Effector CD4-positive, alpha-beta T cell (primary cell): ENCODE data around the gene MLH1.

Source experiments
- DNase-seq: peaks from one replicate; pipeline ENCODE4 v3.0.0-alpha.2; 2020

MLH1 gene

DNA sequence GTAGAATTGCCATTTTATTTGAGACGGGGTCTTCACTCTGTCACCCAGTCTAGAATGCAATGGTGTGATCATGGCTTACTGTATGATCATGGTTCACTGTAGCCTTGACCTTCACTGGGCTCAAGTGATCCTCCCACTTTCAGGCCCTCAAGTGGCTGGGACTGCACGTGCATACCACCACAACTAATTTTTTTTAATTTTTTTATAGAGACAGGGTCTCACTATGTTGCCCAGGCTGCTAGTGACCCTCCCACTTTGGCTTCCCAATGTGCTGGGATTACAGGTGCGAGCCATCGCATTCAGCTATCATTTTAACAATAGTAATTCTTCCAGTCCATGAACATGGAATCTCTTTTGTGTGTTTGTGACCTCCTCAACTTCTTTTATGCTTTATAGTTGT is 12.3 kb upstream of the MLH1 start:
- no peak for DNase-seq

GRCh38 chr3:36988356-36988755 is 5.0 kb upstream of the MLH1 start:
- no peak for DNase-seq

DNA sequence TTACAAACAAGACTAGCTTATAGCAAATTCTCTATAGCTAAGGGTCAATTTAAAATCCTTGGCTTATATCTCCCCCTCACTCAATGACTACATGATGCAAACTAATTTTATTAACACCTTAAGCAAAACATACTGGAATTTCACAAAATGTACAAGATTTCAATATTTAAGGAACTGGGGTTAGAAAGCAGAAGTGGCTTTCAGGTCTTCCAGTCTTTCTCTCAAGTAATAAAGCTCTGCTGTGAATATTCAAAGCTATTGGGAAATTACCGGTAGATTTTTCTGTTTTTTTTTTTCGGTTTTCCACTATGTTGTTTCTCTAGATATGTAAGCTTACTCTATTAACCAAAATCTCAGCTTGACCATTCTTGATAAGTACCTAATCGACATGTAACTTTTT is 4.3 kb upstream of the MLH1 start:
- DNase-seq = no peak

GRCh38 chr3:36989568-36989967 is 3.8 kb upstream of the MLH1 start:
- no peak for DNase-seq

- DNase-seq = no peak
These were observed 2.2 kb upstream of the MLH1 start for GRCh38 chr3:36991147-36991546.

GRCh38 chr3:36991923-36992805 is 1.2 kb upstream of the MLH1 start:
- DNase-seq = no peak

DNA sequence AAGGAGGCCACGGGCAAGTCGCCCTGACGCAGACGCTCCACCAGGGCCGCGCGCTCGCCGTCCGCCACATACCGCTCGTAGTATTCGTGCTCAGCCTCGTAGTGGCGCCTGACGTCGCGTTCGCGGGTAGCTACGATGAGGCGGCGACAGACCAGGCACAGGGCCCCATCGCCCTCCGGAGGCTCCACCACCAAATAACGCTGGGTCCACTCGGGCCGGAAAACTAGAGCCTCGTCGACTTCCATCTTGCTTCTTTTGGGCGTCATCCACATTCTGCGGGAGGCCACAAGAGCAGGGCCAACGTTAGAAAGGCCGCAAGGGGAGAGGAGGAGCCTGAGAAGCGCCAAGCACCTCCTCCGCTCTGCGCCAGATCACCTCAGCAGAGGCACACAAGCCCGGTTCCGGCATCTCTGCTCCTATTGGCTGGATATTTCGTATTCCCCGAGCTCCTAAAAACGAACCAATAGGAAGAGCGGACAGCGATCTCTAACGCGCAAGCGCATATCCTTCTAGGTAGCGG is 452 bp upstream of the MLH1 start, which contains the start of gene EPM2AIP1:
Gene EPM2AIP1 (minus strand): TSS at position 326 of the 520 bp plus-strand sequence. CDS start 54 bp downstream, at position 272.
- DNase-seq = peak; percentile 98

- DNase-seq = no peak
These were observed 21.3 kb downstream of the MLH1 start for GRCh38 chr3:37014620-37015019.

DNA sequence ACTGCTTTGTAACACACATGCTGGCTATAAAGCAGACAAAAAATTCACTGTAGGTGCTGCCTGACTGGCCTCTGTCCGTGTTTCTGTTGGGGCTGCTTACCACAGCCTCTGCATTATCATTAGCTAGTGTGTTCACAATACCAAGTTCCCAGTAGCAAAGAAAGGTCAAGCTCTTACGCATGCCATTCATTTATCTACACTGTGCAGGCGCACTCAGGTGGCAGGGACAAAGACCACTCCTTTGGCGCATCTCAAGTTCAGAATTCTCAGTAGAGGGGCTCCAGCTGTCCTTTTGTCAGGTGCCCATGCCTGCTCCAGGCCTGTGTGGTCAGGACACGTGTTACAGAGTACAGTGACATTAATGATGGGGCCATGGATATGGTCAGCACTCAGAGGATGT is 22.3 kb downstream of the MLH1 start:
- no peak for DNase-seq

DNA sequence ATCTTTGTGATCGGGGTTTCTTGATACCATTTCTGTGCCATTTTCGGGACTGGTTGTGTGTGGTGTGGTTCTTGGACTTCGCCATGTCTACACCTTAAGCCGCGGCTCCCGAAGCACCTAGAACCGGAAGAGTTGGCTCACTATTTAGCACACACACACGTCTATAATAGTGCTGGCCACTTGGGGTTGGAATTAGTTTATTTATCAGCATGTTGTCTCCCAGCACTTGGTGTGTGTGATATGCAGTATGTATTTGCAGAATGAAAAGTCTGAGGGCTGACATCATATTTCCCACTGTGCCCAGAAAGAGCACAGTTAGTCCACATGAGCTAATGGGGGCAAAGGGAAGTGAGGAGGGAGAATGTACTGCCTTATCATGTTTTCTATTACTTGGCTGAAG is 23.6 kb downstream of the MLH1 start:
- no peak for DNase-seq

DNA sequence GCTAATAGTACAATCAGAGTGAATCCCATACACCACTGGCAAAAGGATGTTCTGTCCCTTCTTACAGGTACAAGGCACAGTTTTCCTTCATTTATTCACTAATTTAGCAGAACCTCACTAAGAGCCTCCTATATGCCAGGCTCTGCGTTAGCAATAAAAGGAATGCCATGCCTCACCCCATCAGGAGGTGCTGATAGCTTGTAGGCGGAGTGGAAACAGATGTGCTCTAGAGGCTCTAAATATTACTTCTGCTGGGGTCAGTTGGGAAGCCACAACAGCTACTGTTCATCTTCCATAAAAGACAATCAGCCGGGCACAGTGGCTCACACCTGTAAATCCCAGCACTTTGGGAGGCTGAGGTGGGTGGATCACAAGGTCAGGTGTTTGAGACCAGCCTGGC is 24.4 kb downstream of the MLH1 start:
- no peak for DNase-seq

DNA sequence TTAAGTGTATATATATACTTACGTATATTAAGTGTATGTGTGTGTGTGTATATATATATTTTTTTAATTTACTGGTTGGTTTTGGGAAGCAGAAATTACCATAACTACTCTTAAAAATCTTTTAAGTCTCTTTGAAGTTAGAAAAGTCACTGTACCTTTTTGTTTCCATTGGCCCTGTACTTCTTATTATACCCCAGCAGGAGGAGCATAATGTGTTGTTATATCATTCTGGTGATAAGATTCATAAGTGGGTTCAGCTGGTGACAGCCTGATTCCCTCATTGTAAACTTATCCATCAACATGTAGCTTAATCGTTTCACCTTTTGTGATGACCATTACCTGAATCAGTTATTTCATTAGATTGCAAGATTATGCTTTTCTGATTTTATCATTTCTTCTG is 30.8 kb downstream of the MLH1 start:
- DNase-seq = no peak

DNA sequence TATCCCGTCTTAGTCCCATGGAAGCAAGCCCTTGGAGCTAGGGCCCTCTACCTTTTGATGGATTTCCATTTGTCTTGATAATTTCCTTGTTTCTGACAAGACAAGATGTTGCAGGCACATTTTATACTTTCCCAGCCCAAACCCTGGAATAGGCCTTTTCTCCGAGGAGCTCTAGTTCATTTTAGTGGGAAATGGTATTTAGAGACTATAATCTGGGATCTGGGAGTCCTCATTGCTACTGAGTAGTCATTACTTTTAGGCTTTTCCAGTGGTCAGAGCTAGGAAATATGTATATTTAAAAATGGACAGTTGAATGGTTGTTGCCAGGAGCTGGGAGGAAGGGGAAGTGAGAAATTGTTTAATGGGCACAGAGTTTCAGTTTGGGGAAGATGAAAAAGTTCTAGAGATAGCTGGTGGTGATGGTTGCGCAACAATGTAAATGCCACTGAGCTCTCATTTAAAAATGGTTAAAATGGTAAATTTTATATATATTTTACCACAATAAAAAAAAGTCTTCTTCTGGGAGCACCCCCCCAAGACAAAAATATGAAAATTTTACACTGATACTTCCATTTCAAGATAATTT is 31.6 kb downstream of the MLH1 start:
- DNase-seq = no peak

- DNase-seq = no peak
These were observed 32.4 kb downstream of the MLH1 start for GRCh38 chr3:37025561-37026335.

DNA sequence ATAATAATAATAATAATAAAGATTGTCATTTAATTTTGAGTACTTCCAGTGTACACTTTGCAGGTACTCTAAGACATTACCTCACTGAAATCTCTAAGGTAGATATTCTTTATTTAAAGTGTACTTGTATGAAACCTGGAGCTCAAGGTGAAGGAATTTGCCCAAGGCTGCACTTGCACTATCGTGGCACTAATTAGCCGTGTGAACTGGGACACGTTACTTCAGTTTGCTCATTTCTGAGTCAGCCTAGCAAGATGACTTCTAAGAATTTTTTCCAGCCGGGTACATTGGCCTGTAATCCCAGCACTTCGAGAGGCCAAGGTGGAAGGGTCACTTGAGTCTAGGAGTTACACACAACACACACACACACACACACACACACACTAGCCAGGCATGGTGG is 33.5 kb downstream of the MLH1 start:
- DNase-seq = no peak

- DNase-seq = no peak
These were observed 35.0 kb downstream of the MLH1 start for GRCh38 chr3:37028329-37028728.

DNA sequence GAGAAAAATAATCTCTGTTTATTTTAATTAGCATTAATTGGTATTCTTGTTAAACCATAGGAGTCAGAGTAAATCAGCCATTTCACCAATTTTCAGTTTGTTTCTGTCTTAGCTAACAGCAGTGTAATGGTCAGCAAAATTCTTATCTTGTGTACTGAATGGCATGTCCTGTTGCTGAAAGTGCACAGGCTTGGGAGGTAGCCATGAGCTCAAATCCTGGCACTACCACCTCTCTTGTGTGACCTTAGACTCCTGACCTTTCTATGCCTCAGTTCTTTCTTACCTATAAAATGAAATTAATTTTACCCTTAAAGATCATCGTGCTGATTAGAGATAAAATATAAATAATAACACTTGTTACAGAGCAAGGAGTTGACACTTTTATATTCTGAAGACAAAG is 35.8 kb downstream of the MLH1 start:
- no peak for DNase-seq

DNA sequence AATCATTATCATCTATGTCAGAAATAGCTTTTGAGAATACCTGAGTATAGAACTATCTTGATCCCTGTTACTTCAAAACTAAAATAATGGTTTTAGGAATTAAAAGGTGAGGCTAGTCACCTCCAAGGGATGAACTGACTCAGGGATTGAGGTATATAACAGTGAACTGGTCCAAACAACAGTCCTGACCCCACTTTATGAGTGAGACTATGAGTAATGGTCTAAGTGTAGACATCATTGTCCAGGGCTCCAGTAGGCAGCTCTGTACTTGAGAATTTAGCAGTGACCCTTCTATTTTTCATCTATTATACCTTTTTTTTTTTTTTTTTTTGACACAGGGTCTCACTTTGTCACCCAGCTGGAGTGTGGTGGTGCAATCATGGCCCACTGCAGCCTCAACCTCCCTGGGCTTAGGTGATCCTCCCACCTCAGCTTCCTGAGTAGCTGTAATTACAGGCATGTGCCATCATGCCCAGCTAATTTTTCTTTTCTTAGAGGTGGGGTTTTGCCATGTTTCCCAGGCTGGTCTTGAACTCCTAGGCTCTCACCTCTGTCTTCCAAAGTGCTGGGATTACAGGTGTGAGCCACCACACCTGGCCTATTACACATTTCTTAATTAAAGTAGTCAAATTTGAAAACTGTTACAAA is 36.3 kb downstream of the MLH1 start:
- no peak for DNase-seq

DNA sequence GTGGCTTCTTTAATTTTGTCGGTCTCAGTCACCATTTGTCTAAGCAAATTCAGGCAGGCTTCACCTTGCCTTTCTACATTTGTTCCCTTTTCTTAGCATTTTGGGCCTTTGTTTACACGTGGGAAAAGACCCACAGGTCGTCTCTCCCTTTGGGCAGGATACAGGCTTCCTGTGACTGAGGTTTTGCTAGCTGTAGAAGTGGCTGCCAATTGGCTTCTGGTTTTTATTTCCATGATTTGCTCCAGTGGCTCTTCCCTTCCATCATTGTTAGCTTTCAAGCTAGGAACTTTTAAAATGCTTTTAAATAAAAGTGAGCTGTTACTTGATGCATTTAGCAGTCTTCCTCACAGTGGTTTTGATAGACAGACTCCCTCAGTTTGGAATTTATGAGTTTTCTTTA is 37.3 kb downstream of the MLH1 start:
- no peak for DNase-seq

DNA sequence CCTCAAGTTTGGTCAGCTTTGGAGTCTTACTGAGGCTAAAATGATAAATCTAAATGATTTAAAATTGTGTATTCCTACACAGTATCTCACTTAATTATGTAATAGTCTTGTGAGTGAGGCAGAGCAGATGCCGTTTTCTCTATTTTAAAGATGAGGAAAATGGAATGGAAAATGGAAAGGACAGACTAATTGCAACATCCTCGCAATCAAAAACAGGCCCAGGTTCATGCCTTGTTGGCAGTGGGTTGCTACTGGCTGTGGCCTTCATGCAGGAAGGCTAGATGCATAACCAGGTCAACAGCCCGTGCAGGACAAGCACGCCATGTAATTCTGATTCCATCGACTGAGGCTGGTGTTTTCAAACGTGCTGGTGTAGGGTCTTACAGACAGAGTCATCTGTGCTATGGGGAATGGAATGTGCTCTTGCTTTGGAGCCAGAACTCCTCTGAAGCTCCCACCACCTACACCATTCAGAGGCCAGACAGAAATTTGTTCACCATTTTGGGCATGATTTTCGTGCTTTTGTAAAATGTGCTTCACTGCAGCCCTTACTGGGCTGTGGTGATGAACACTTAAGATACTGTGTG is 37.9 kb downstream of the MLH1 start:
- no peak for DNase-seq

DNA sequence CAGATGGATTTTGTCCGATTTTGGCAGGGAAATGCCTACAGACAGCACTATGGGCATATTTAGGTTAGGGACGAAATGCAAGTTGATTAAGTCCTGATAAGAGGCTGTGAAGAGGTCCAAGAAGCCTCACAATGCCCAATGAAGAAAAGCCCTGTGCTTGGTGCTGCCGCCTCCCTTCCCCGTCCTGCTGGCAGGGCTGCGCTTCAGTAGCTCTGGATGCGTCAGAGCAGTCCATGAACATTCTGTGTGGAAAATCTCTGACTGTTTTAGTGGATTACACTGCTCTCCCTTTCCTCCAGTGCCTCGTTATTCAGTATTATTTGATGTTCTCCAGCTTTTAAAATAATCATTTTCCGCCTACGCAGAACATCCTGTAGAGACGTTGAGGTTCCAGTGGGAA is 39.6 kb downstream of the MLH1 start:
- no peak for DNase-seq

DNA sequence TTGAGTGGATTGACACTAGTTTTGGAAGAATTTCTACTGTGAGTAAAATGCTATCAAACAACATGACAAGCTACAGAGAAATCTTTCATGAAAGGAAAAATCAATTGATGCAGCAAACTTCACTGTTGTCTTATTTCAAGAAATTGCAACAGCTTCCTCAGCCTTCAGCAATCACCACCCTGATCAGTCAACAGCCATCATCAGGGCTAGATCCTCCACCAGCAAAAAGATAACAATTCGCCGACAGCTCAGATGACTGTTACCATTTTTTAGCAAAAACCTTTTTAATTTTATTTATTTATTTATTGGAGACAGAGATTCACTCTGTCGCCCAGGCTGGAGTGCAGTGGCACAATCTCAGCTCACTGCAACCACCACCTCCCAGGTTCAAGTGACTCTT is 44.0 kb downstream of the MLH1 start:
- no peak for DNase-seq
